Kidney (tissue), 14 donors: ENCODE measurements around the gene BAD. TPM values are rescaled to one million over a fixed set of nuclear protein-coding genes. Genes with fewer than 3 reads are reported as not detected.

Source experiments
- DNase-seq, 5 donors: peaks; one replicate each; pipeline ENCODE4 v3.0.0-alpha.2; 2013 to 2020
- FAIRE-seq: peaks from 2 replicates; lab custom pipeline; 2012; peaks lifted over from hg19 to GRCh38; lab: Jason Lieb, UNC
- H3K27ac ChIP-seq, 2 donors: one replicate each; pipeline ENCODE4 v1.7.0; 2013; ENCODE audit warnings: low read depth in 2 of 2, low read length in 2 of 2, inconsistent platforms in 1 of 2
- H3K27me3 ChIP-seq: one replicate; pipeline ENCODE4 v1.7.1; 2013; ENCODE audit warnings: low read length, inconsistent platforms; ENCODE audit not compliant: control insufficient read depth, insufficient read depth
- H3K36me3 ChIP-seq, 3 donors: one replicate each; pipeline versions ENCODE4 v1.7.0 to v1.7.1; 2013; ENCODE audit warnings: low read length in 3 of 3, control low read depth in 1 of 3, inconsistent platforms in 1 of 3; ENCODE audit not compliant: insufficient read depth in 3 of 3, control insufficient read depth in 2 of 3
- H3K4me1 ChIP-seq, 3 donors: one replicate each; pipeline versions ENCODE4 v1.7.0 to v1.7.1; 2013; ENCODE audit warnings: low read length in 3 of 3, inconsistent platforms in 1 of 3, low read depth in 1 of 3; ENCODE audit not compliant: control insufficient read depth in 2 of 3, insufficient read depth in 2 of 3
- H3K4me3 ChIP-seq, 3 donors: one replicate each; pipeline versions ENCODE4 v1.7.0 to v1.8.1; 2013; ENCODE audit warnings: low read length in 3 of 3, control low read depth in 1 of 3, inconsistent platforms in 1 of 3
- H3K9ac ChIP-seq, 3 donors: one replicate each; pipeline versions ENCODE4 v1.7.0 to v1.7.1; 2013; ENCODE audit warnings: low read length in 3 of 3, control low read depth in 1 of 3, inconsistent platforms in 1 of 3
- H3K9me3 ChIP-seq, 3 donors: one replicate each; pipeline versions ENCODE4 v1.7.0 to v1.7.1; 2013; ENCODE audit warnings: low read length in 3 of 3, control low read depth in 1 of 3, inconsistent platforms in 1 of 3; ENCODE audit not compliant: control insufficient read depth in 2 of 3, insufficient read depth in 1 of 3
- CTCF ChIP-seq: IDR thresholded peaks from 3 replicates; pipeline ENCODE4 v1.5.1; 2012; ENCODE audit warnings: mild to moderate bottlenecking, moderate library complexity, borderline replicate concordance; ENCODE audit not compliant: insufficient read depth; ENCODE audit errors: extremely low read depth
- intact Hi-C: fragments of 100-400 bp; cut with DNase I; formaldehyde crosslinking; loops from one replicate; pipeline ENCODE4 v1.11.1; 2022
- polyA plus RNA-seq: library from polyadenylated mRNA; stranded (reverse); fragments of 350-450 nt; fragmentation: Illumina TruSeq; extraction: RNeasy Lipid Tissue Mini Kit (QIAGEN cat#74804); gene quantifications from one replicate; pipeline ENCODE4 v1.2.3, GENCODE V29; 2014; ENCODE audit warnings: low read depth, low replicate concordance; ENCODE audit not compliant: insufficient read depth
- total RNA-seq: library from RNA; stranded (reverse); fragmentation: NEBNext Ultra II Directional; extraction: Animal tissue kit (Norgen Biotek cat#: 25700); gene quantifications from one replicate; pipeline ENCODE4 v1.2.1, GENCODE V29; 2021
- donor health status: control.
- donor health status: control.
- donor health status: control.
- donor health status: control.
- donor health status: control.
- donor health status: DM: yes; HTN: yes; CAD: no.
- donor health status: Normal renal cell carcinoma (clear cell type).

The BAD gene
- total and polyA plus RNA-seq, 2 donors from 2014 or later, result 59.8 to 157 TPM

GRCh38 chr11:64276653-64277431 is 7.6 kb downstream of the BAD start:
- FAIRE-seq, result no peak

GRCh38 chr11:64275841-64276240 is 8.6 kb downstream of the BAD start:
- no peaks in the 10 kb centered on the region for H3K27me3 ChIP-seq
- no peaks in the 10 kb centered on the region for H3K9me3 ChIP-seq
- DNase-seq, result no peak
- H3K27ac ChIP-seq, result no peak overlapping the region
- no peak for FAIRE-seq
- H3K36me3 ChIP-seq, result peaks cover 0 to 4% (median 2%) of the 10 kb centered on the region in 3 donors
- no peak overlapping the region for H3K4me3 ChIP-seq
- no peak for TF ChIP-seq CTCF
- H3K4me1 ChIP-seq, result peaks cover 0 to 4% (median 0%) of the 10 kb centered on the region in 3 donors
- H3K9ac ChIP-seq, result no peak overlapping the region
- intact Hi-C loops, result no loop called here

More at GRCh38 chr11:64276653-64277431, 7.6 kb downstream of the BAD start:
- no peaks in the 10 kb centered on the region for H3K9me3 ChIP-seq
- intact Hi-C loops, result no loop called here
- DNase-seq, result no peak
- no peak overlapping the region for H3K9ac ChIP-seq
- no peak for TF ChIP-seq CTCF
- H3K36me3 ChIP-seq, result peaks cover 0 to 4% (median 2%) of the 10 kb centered on the region in 3 donors
- no peak overlapping the region for H3K27ac ChIP-seq
- no peaks in the 10 kb centered on the region for H3K27me3 ChIP-seq
- H3K4me1 ChIP-seq, result peaks cover 0 to 2% (median 0%) of the 10 kb centered on the region in 3 donors
- no peak overlapping the region for H3K4me3 ChIP-seq

GRCh38 chr11:64275031-64275800 is 9.2 kb downstream of the BAD start:
- intact Hi-C loops, result no loop called here
- FAIRE-seq, result no peak

More at GRCh38 chr11:64275031-64275800, 9.2 kb downstream of the BAD start:
- H3K4me3 ChIP-seq, result no peak overlapping the region
- H3K4me1 ChIP-seq, result peaks cover 0 to 4% (median 0%) of the 10 kb centered on the region in 3 donors
- no peak for DNase-seq
- H3K27ac ChIP-seq, result no peak overlapping the region
- no peaks in the 10 kb centered on the region for H3K27me3 ChIP-seq
- H3K9ac ChIP-seq, result no peak overlapping the region
- H3K36me3 ChIP-seq, result peaks cover 0 to 4% (median 2%) of the 10 kb centered on the region in 3 donors
- no peaks in the 10 kb centered on the region for H3K9me3 ChIP-seq
- no peak for TF ChIP-seq CTCF
